Activated naive CD8-positive, alpha-beta T cell (primary cell): ENCODE data around the gene CPED1.

Source experiments
- H3K27ac Mint-ChIP-seq: one replicate; pipeline ENCODE4 v1.8.0; 2021; ENCODE audit warnings: mixed read lengths
- H3K27me3 Mint-ChIP-seq: one replicate; pipeline ENCODE4 v1.8.0; 2021; ENCODE audit warnings: mixed read lengths
- H3K36me3 Mint-ChIP-seq: one replicate; pipeline ENCODE4 v1.8.0; 2021; ENCODE audit warnings: mixed read lengths
- H3K4me1 Mint-ChIP-seq: one replicate; pipeline ENCODE4 v1.8.0; 2021; ENCODE audit warnings: low read depth, mixed read lengths
- H3K4me3 Mint-ChIP-seq: one replicate; pipeline ENCODE4 v1.8.0; 2021; ENCODE audit warnings: mild to moderate bottlenecking, mixed read lengths
- H3K9me3 Mint-ChIP-seq: one replicate; pipeline ENCODE4 v1.8.0; 2021; ENCODE audit warnings: low read depth, mixed read lengths

Gene CPED1

GRCh38 chr7:121081327-121081936 lies 92.9 kb downstream of the CPED1 start:
- Mint-ChIP-seq H3K36me3 (no peaks in the 10 kb centered on the region), H3K27ac (no peak overlapping the region), H3K4me3 (no peak overlapping the region), H3K27me3 (peaks cover 10% of the 10 kb centered on the region), H3K4me1 (no peaks in the 10 kb centered on the region), H3K9me3 (no peaks in the 10 kb centered on the region)

DNA sequence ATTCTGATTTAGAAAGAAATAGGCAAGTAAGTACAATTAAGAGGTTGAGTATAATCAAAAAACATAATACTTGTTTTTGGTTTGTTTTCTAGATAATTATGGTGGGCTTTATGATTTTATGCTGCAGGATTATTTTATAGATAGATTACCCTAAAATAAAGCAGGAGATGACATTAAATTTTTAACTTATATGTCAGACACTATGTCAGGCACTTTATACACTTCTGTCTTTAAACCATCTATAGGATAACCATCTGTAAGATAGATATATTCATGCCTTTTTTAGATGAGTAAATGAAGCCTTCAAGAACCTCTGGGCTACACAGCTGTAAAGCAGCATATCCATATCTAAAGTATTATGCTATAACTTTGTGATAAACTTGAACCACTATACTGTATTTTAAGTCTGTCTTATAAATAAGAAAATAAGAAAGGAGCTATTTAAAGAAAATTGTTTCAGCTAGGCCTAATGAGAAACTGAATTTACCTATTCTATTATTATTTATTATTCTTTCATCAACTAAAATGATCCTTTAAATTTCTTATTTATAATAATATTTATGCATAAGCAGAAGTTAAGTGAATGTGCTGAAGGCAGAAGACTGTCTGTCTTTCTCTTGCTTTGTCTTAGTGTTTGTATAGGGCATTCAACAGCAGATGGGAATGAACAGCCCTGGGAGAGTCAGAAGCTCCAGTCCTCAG lies 94.0 kb downstream of the CPED1 start:
- Mint-ChIP-seq H3K27ac (no peak overlapping the region), H3K4me3 (no peak overlapping the region), H3K4me1 (no peaks in the 10 kb centered on the region), H3K27me3 (peaks cover 8% of the 10 kb centered on the region), H3K36me3 (no peaks in the 10 kb centered on the region), H3K9me3 (no peaks in the 10 kb centered on the region)

DNA sequence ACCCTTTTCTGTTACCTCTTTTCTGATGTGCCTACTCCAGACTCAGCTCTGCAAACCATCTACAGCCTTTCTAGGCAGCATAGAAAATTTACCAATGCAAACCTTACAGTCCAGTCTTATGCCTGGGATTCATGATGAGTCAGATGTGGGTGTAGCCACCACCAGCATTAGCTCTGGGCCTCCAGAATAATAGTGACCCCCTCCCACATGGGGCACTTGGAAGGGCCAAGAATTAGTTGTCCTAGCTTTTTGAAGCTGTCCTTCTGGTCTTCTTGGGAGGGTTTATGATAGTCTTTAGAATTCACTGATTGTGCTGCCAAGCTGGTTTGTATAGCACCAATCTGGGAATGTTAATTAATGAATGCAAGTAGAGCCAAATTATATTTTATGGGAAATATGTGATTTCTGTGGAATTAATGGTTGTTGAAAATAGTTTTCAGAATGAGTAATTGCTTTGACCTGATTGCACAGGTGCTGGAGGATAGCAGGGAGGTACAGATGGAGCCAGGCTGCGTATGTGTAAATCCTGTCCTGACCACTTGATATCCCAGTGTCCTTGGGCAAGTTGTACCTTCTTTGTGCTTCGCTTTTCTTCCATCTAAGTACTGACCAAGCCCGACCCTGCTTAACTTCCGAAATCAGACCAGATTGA lies 94.8 kb downstream of the CPED1 start:
- Mint-ChIP-seq H3K9me3 (no peaks in the 10 kb centered on the region), H3K27ac (no peak overlapping the region), H3K27me3 (peaks cover 5% of the 10 kb centered on the region), H3K4me3 (no peak overlapping the region), H3K36me3 (no peaks in the 10 kb centered on the region), H3K4me1 (no peaks in the 10 kb centered on the region)

DNA sequence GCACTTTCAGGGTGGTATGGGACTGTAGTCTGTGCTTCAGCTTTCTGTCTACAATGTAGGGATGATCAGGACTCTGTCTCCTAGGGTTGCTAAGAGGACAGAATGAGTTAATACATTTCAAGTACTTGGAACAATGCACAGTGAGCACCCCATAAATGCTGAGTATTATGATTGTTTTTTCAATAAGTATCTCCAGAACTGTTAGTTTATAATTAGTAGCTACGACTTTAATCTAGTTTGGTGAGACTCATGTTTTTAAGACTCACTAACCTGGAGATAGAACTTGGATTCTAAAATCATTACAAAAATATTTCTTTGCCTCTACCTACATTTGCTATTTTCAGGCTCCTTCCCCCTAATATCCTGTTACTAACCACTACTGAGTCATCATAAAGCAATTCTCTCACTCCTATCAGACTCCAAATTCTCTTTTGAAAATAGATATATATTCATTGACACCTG lies 95.3 kb downstream of the CPED1 start:
- no peaks in the 10 kb centered on the region for H3K36me3 Mint-ChIP-seq
- H3K27ac Mint-ChIP-seq = no peak overlapping the region

DNA sequence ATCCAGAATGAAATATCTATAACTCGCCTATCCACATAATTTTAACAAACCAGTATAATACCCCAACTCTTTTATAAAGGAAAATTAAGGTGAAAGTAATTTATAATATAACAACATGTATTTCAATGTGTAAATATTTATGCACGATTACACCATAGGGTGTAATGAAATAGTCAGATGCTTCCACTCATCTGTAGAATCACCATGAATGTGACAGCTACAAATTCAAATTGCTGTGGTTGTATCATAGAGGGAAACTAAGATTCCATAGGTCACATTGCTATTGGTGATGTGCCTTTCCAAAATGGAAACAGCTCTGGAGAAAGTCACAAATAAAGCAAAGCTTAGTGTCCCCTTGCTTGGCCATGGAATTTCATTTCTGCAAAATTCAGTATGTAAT lies 95.7 kb downstream of the CPED1 start:
- Mint-ChIP-seq H3K36me3 (no peaks in the 10 kb centered on the region), H3K4me1 (no peaks in the 10 kb centered on the region), H3K9me3 (no peaks in the 10 kb centered on the region), H3K4me3 (no peak overlapping the region), H3K27ac (no peak overlapping the region), H3K27me3 (peaks cover 2% of the 10 kb centered on the region)

More for the DNA sequence above, 95.3 kb downstream of the CPED1 start:
- no peaks in the 10 kb centered on the region for H3K9me3 Mint-ChIP-seq
- peaks cover 4% of the 10 kb centered on the region for H3K27me3 Mint-ChIP-seq
- no peaks in the 10 kb centered on the region for H3K4me1 Mint-ChIP-seq
- H3K4me3 Mint-ChIP-seq = no peak overlapping the region

GRCh38 chr7:121084748-121085336 lies 96.3 kb downstream of the CPED1 start:
- Mint-ChIP-seq H3K36me3 (no peaks in the 10 kb centered on the region), H3K9me3 (no peaks in the 10 kb centered on the region), H3K27ac (no peak overlapping the region), H3K4me3 (no peak overlapping the region), H3K27me3 (peaks cover 2% of the 10 kb centered on the region), H3K4me1 (no peaks in the 10 kb centered on the region)

DNA sequence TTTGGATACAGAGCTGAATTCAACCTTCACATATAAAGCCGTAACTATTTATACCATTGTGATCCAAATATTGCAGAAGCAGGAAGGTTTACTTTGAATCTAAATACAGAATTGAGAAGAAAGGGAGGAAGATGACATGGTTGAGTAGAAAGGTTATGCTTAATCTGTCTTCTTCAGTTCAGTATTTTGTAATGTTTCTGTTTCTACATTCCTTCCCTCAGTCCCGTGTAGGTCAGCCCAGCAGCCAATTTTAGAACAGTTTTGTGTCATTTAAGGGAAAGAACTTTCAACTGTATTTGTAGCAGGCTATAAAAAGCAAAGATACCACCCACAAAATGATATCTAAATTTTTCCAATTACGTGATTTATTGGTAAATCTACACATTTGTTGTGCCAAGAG lies 97.4 kb downstream of the CPED1 start:
- no peaks in the 10 kb centered on the region for H3K36me3 Mint-ChIP-seq
- H3K4me3 Mint-ChIP-seq = no peak overlapping the region
- no peaks in the 10 kb centered on the region for H3K9me3 Mint-ChIP-seq
- no peaks in the 10 kb centered on the region for H3K4me1 Mint-ChIP-seq
- no peak overlapping the region for H3K27ac Mint-ChIP-seq
- H3K27me3 Mint-ChIP-seq = peaks cover 2% of the 10 kb centered on the region

DNA sequence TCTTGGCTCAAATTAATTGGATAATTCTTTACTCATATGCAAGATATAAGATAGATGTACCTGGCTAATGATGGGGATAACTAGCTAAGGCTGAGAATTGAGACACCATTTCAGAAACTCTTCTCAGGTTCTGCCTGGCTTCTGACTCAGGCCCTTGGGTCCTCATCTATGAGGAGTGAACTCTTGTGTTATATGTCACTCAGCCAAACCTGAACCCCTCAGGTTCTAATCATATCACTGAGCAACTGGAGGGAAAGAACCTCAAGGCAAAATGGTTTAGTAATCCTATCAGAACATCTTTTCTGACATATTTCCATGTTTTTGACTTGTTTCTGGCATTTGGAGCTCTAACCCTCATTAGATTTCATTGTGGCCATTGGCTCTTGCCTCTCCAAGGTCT lies 100.4 kb downstream of the CPED1 start:
- H3K27ac Mint-ChIP-seq = no peak overlapping the region

GRCh38 chr7:121094829-121095228 lies 106.3 kb downstream of the CPED1 start:
- H3K27ac Mint-ChIP-seq = no peak overlapping the region
- no peaks in the 10 kb centered on the region for H3K9me3 Mint-ChIP-seq
- H3K27me3 Mint-ChIP-seq = no peaks in the 10 kb centered on the region
- H3K4me1 Mint-ChIP-seq = no peaks in the 10 kb centered on the region
- no peaks in the 10 kb centered on the region for H3K36me3 Mint-ChIP-seq
- no peak overlapping the region for H3K4me3 Mint-ChIP-seq

More for the DNA sequence above, 100.4 kb downstream of the CPED1 start:
- H3K9me3 Mint-ChIP-seq = no peaks in the 10 kb centered on the region
- no peaks in the 10 kb centered on the region for H3K4me1 Mint-ChIP-seq
- no peaks in the 10 kb centered on the region for H3K36me3 Mint-ChIP-seq
- H3K4me3 Mint-ChIP-seq = no peak overlapping the region
- peaks cover 2% of the 10 kb centered on the region for H3K27me3 Mint-ChIP-seq

- H3K27ac Mint-ChIP-seq = no peak overlapping the region
- H3K36me3 Mint-ChIP-seq = no peaks in the 10 kb centered on the region
- no peaks in the 10 kb centered on the region for H3K9me3 Mint-ChIP-seq
- no peaks in the 10 kb centered on the region for H3K27me3 Mint-ChIP-seq
- H3K4me3 Mint-ChIP-seq = no peak overlapping the region
- H3K4me1 Mint-ChIP-seq = no peaks in the 10 kb centered on the region
Measured at GRCh38 chr7:121097577-121097976, 109.1 kb downstream of the CPED1 start.

- no peak overlapping the region for H3K4me3 Mint-ChIP-seq
- no peaks in the 10 kb centered on the region for H3K4me1 Mint-ChIP-seq
- H3K36me3 Mint-ChIP-seq = no peaks in the 10 kb centered on the region
- no peaks in the 10 kb centered on the region for H3K9me3 Mint-ChIP-seq
- H3K27me3 Mint-ChIP-seq = peaks cover 3% of the 10 kb centered on the region
- H3K27ac Mint-ChIP-seq = no peak overlapping the region
Measured at GRCh38 chr7:121099572-121099971, 111.1 kb downstream of the CPED1 start.

- Mint-ChIP-seq H3K4me1 (no peaks in the 10 kb centered on the region), H3K27ac (no peak overlapping the region), H3K9me3 (no peaks in the 10 kb centered on the region), H3K27me3 (peaks cover 3% of the 10 kb centered on the region), H3K4me3 (no peak overlapping the region), H3K36me3 (no peaks in the 10 kb centered on the region)
Measured at GRCh38 chr7:121101083-121101482, 112.6 kb downstream of the CPED1 start.

DNA sequence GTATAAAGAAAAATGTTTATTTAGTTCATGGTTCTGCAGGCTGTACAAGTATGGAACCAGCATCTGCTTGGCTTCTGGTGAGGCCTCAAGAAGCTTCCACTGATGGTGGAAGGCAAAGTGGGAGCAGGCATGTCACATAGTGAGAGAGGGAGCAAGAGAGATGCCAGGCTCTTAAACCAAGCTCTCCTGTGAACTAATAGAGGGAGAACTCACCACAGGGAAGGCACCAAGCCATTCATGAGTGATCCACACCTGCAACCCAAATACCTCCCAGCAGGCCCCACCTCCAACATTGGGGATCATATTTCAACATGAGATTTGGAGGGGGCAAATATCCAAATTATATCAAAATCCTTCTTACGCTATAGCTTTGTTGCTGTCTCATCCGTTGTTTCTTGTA lies 113.1 kb downstream of the CPED1 start:
- no peak overlapping the region for H3K4me3 Mint-ChIP-seq
- H3K27me3 Mint-ChIP-seq = peaks cover 3% of the 10 kb centered on the region
- H3K36me3 Mint-ChIP-seq = no peaks in the 10 kb centered on the region
- H3K9me3 Mint-ChIP-seq = no peaks in the 10 kb centered on the region
- no peak overlapping the region for H3K27ac Mint-ChIP-seq
- no peaks in the 10 kb centered on the region for H3K4me1 Mint-ChIP-seq

GRCh38 chr7:121102619-121103018 lies 114.1 kb downstream of the CPED1 start:
- Mint-ChIP-seq H3K27me3 (peaks cover 3% of the 10 kb centered on the region), H3K9me3 (no peaks in the 10 kb centered on the region), H3K4me1 (no peaks in the 10 kb centered on the region), H3K27ac (no peak overlapping the region), H3K36me3 (no peaks in the 10 kb centered on the region), H3K4me3 (no peak overlapping the region)

GRCh38 chr7:121103086-121103485 lies 114.6 kb downstream of the CPED1 start:
- H3K36me3 Mint-ChIP-seq = no peaks in the 10 kb centered on the region
- no peak overlapping the region for H3K4me3 Mint-ChIP-seq
- H3K27me3 Mint-ChIP-seq = peaks cover 3% of the 10 kb centered on the region
- no peak overlapping the region for H3K27ac Mint-ChIP-seq
- H3K9me3 Mint-ChIP-seq = no peaks in the 10 kb centered on the region
- H3K4me1 Mint-ChIP-seq = no peaks in the 10 kb centered on the region
